Renal cortical epithelial cell (primary cell): Measurements from ENCODE around the gene DUSP16. TPM values are rescaled to one million over a fixed set of nuclear protein-coding genes. Genes with fewer than 3 reads are reported as not detected.
A peak's percentile ranks its signal among the peaks of the same experiment; 100 is the strongest.

Experiments used
- DNase-seq: peaks from one replicate; pipeline ENCODE4 v3.0.0-alpha.2; 2011; ENCODE audit warnings: low read depth
- total RNA-seq: library from RNA; depleted of rRNA; stranded (reverse); fragments of >200 nt; gene quantifications from 2 replicates; pipeline ENCODE4 v1.2.3, GENCODE V29; 2014

The DUSP16 gene
- total RNA-seq, 1 donor from 2014 or later = 24.7 TPM

DNA sequence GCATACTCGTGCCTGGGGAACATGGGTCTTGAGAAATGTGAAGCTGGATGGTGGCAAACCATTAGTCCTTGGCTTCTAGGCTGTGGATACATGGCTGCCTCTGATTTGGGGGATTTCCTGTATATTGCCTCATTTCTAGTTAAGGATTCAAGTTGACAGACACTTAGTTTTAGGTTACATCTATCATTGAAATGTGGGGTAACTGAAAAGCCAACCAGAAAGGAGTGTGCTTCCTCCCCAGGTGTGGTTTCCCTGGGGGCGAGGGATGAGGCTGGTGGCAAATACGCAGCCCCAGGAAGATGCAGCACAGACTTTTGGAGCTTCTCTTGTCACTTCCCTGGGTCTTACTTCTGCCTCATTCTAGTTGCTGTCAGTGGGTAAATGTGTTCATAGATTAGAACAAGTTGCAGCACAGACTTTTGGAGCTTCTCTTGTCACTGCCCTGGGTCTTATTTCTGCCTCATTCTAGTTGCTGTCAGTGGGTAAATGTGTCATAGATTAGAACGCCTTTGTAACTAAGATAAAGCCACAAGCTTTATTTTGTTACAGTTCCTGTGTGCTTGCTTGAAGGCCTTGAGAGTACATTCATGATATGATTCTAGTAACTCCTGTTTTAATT is 120.7 kb downstream of the DUSP16 start:
- DNase-seq = peak; percentile 10

DNA sequence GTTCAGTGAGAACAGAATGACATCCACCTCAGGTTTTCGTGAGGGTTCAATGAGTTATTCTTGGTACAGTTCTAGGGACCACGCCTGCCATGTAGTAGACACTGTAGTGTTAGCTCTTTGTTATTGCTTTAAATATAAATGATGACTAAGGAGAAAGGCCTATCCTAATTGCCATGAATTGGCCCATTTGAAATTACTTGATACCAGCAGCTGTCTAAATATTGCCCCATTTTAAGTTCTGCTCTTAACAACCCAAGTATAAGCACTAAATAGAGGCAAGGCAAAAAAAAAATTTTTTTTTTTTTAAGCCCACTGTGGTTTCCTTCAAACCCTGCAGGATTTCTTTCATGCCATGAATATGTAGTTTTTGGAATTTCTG is 121.2 kb downstream of the DUSP16 start:
- no peak for DNase-seq

DNA sequence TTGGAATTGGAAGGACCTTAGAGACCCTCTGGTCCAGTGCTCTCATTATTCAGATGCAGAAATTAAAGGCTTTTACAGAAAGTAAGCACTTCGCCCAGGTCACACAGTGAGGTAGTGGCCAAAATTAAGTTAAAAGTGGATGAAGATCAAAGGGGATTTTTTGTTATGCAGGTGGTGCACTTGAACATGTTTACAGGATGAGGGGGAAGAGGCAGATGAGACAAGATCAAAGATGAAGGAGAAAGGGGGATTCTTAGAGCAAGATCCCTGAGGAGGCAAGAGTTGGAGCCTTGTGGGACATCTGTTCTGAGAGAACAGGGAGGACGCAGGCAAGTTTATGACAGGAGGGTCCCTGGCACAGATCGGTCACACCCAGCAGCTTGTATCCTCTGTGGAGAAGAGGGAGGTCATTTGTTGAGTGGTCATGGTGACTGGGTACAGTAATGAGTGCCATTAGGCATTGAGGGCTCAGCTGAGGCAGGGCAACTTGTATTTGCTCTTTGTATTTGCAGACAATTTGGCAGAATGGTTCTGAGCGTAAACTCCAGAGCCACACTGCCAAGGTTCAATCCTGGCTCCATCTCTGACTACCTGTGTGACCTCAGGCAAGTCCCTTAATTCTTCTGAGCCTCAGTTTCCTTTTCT is 121.8 kb downstream of the DUSP16 start:
- DNase-seq = no peak

DNA sequence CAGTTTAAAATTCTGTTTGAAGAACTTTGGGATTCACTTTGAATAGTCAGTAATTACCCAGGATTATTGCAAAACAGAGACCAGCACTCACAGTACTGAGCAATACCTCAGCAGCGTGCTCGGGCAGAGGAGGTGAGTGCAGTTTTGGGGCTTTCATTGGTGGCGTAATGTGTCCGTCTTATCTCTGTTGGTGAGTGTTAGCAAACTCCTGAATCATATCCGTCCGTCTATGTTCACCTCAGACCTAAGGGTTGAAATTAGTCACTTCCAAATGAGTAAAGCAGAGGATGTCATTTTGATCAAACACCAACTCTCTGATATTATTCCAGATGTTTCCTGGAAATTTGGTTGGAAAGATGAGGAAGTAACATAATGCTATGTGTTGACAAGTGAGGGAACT is 123.0 kb downstream of the DUSP16 start:
- DNase-seq = peak; percentile 14

DNA sequence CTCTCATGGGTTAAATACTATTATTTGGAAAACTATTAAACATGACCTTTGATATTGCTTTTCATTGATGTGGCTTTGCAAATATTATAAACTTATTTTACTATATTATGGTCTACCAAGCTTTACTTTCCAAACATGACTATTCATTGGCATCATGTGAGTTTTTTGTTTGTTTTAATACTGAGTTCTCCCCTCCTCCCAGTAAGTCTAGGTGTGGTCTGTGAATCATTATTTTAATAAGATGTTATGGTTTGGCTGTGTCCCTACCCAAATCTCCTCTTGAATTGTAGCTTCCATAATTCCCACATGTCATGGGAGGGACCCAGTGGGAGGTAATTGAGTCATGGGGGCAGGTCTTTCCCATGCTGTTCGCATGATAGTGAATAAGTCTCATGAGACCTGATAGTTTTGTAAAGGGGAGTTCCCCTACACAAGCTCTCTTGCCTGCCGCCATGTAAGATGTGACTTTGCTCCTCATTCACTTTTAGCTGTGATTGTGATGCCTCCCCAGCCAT is 125.8 kb downstream of the DUSP16 start:
- no peak for DNase-seq

DNA sequence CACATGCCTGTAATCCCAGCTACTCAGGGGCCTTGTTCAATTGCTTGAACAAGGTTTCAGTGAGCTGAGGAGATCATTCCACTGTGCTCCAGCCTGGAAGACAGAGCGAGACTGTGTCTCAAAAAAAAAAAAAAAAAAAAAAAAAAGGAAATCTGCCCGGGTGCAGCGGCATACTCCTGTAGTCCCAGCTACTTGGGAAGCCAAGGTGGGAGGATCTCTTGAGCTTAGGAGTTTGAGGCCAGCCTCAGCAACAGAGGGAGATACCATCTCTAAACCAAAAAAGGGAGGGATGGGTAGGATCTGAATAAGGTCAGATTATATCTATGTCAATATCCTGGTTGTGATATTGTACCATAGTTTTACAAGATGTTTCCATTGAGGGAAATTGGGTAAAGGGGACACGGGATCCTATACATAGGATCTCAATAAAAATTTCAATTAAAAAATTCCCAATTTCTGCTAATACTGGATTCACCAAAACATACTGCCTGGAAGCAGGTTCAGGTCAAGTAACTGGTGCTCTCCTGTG is 129.4 kb downstream of the DUSP16 start:
- no peak for DNase-seq

DNA sequence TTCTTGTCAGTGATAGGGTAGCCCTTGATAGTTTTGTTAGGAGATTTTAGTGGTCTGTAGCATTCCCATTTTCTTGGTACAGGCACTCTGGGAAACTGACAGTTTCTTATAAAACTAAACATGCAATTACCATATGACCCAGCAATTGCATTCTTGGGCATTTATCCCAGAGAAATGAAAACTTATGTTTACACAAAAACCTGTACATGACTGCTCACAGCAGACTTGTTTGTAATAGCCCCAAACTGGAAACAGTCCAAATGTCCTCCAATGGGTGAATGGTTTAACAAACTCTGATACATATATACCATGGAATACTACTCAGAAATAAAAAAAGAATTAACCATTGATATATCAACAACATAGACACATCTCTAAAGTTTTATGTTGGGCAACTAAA is 130.3 kb downstream of the DUSP16 start:
- peak; percentile 42 for DNase-seq

DNA sequence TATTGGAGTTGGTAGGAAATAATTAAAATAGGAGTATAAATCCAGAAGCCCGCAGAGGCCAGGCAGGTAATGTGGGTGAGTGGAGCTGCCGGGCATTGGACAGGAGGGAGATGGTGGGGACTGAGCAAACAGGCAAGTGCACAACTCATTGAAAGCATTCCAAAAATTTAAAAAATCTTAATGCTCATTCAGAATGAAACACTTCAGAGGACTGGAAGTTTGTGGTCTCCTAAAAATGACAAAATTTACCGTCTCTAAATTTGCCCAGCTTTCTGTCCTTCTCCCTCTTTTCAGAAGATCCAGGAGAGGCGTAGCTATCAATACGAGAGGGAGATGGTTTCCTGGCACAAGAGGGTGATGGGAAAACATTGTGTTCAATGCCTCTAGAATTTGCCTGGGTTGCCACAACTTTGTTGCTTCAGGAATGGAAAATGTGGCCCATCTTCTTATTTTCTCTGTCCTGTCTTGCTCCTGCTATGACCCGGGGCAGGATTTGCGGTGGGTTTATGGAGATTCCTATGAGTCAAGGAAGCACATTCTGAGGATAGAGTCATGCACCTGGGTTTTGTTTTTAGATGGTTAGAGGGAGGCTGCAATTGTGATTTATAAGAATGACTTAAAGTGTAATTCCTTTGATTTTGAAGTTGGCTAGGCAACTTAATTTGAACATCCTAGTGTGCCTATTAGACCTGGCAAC is 133.6 kb downstream of the DUSP16 start:
- no peak for DNase-seq

DNA sequence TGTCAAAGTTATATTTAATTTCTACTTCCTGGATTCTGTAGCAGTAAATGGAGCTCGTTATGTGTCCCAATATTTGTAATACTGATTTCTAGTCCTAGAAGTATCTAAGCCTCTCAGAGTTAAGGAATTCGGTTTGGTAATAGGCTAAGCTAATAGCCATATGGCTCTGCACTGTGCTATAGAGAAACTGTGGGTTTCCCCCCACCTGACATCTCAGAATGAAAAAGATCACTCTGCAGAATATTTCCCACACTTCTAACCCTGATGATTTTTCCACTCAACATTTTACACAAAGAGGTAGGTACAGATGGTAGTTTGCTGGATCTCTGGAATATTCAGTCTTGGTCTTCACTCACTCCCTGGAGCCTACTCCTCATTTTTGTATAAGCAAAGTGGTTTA is 134.6 kb downstream of the DUSP16 start:
- no peak for DNase-seq

DNA sequence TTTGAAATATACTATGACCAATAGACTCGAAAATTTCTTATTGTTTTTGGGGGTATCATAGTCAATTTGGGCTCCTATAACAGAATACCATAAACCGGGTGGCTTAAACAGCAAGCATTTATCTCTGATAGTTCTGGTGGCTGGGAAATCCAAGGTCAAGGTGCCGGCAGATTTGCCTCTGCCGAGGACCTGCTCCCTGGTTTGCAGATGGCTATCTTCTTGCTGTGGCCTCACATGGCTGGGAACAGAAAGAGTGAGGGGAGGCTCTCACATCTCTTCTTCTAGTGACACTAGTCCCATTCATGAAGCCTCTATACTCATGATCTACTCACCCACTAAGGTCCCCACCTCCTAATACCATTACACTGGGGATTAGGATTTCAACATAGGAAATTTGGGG is 135.1 kb downstream of the DUSP16 start:
- DNase-seq = no peak

DNA sequence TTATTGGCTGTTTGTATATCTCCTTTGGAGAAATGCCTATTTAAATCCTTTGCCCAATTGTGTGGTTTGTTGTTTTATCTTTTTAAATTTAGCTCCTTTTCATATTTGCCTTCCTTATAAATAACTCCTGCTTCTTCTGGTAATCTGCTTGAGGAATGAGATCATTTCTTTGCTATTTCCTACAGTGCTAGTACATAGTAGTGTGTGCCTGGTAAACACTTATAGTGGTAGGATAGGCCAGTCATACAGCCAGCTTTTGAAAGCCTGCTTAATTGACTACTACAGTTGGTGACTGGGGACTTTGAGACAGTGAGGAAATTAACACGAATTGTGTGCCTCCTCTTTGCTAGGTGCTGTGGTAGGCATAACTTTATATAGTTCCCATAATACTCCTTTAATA is 137.0 kb downstream of the DUSP16 start:
- no peak for DNase-seq

DNA sequence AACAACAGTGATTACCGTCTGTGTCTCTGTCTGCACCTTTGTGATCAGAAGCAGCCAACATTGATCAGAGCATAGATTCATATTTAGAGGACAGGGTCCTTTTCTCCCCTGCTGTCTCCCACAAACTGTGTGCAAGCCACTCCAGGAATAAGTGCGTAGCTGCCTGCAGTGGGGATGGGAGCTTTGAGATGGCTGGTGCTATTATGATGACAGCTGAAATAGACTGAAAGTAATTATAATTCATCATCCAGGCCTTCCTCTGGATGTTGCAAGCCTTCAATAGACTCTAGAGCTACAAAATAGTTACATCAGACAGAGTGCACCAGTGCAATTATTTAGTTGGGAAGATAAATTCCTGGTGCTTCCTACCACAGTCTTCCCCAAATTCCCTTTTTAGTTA is 137.7 kb downstream of the DUSP16 start:
- DNase-seq = no peak

Other genes with a start within 250 kb of the DUSP16 start
- gene MANSC1, start 212.6 kb downstream of the DUSP16 start, total RNA-seq = 0.35 and 1.8 TPM in 2 replicates
- 10.0 and 12.0 TPM in 2 replicates for gene BORCS5, start 205.8 kb downstream of the DUSP16 start, total RNA-seq
- gene CREBL2, start 49.0 kb upstream of the DUSP16 start, total RNA-seq = 24.5 and 39.4 TPM in 2 replicates
- gene GPR19, start 133.3 kb upstream of the DUSP16 start, total RNA-seq = 0.15 TPM in 1 of 2 replicates, not detected in the other
- 22.7 and 24.5 TPM in 2 replicates for gene CDKN1B, start 154.5 kb upstream of the DUSP16 start, total RNA-seq
- gene APOLD1, start 222.8 kb upstream of the DUSP16 start, total RNA-seq = 1.5 and 3.6 TPM in 2 replicates